Choroid plexus epithelial cell (primary cell): ENCODE results near the gene PLAAT3.
"Not testable (repeated sequence)": the region's sequence is repeated elsewhere in the genome, so short reads cannot be mapped to it uniquely, and the experiment has no call there.

Experiments
- DNase-seq: peaks from one replicate; pipeline ENCODE4 v3.0.0-alpha.2; 2010; ENCODE audit warnings: low read depth
- H3K4me3 ChIP-seq: 2 replicates; pipeline ENCODE4 v1.5.1; 2011; ENCODE audit warnings: low read depth, mild to moderate bottlenecking, control low read depth, low read length, moderate library complexity
- CTCF ChIP-seq: conservative IDR thresholded peaks from 2 replicates; pipeline ENCODE4 v1.5.1; 2011; ENCODE audit warnings: low read depth, mild to moderate bottlenecking, control low read depth, inconsistent platforms, low read length, moderate library complexity

Gene PLAAT3

DNA sequence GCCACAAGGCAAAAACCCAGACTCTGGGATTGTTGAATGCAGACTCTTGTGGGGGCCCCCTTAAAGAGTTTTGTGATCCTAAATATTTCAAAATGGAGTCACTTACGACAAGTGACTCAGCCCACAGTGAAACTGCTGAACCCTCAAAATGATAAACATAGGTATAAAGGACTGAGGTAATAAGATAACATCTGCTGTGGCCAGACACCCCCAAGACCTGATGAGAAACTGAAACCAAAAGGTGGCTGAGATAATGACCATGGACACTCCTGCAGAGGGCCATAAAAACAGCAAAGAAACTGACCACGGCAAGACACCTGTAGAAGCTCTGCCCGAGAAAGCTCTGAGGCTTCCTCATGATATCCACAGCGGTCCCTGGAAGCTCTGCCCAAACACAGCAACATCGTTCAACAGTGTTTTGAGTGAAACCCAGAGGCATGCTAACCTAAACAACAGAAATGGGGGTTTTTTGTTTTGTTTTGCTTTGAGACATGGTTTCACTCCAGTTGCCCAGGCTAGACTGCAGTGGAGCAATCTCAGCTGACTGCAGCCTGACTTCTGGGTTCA, 79.3 kb downstream of the PLAAT3 start:
- H3K4me3 ChIP-seq, result no peak overlapping the region
- DNase-seq, result no peak
- TF ChIP-seq CTCF, result no peak

- H3K4me3 ChIP-seq, result no peak overlapping the region
- no peak for DNase-seq
- no peak for TF ChIP-seq CTCF
Measured at GRCh38 chr11:63534076-63534475, 80.2 kb downstream of the PLAAT3 start.

- DNase-seq, result no peak
- TF ChIP-seq CTCF, result no peak
- H3K4me3 ChIP-seq, result no peak overlapping the region
Measured at GRCh38 chr11:63532799-63533475, 81.3 kb downstream of the PLAAT3 start.

DNA sequence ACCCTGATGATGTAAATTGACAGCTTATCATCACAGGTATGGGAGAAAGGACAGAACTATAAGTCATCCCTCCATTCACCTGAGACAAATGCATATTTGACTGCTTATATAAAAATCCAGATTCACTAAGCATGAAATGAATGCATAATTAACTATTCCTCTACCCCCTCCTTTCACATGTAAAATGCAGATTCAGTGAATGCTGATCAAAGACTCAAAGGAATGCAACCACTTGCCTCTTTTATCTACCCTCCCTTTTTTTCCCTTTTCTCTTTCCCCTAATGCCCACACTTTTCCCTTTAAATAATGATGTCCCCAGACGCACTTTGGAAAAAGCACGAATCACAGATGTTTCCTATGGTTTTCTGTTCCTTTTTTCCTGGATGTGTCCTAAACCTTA, 82.1 kb downstream of the PLAAT3 start:
- no peak overlapping the region for H3K4me3 ChIP-seq
- DNase-seq, result no peak

GRCh38 chr11:63531074-63531792, 83.0 kb downstream of the PLAAT3 start:
- DNase-seq, result peak; percentile 99
- H3K4me3 ChIP-seq, result not testable (repeated sequence)

More for the DNA sequence above, 82.1 kb downstream of the PLAAT3 start:
- TF ChIP-seq CTCF, result no peak

GRCh38 chr11:63530021-63530420, 84.2 kb downstream of the PLAAT3 start:
- TF ChIP-seq CTCF, result no peak
- H3K4me3 ChIP-seq, result no peak overlapping the region
- no peak for DNase-seq

- H3K4me3 ChIP-seq, DNase-seq: not testable (repeated sequence)
Measured at GRCh38 chr11:63529373-63529772, 84.9 kb downstream of the PLAAT3 start.

GRCh38 chr11:63528729-63529278, 85.4 kb downstream of the PLAAT3 start:
- H3K4me3 ChIP-seq, DNase-seq: not testable (repeated sequence)

- not testable (repeated sequence) for DNase-seq, H3K4me3 ChIP-seq
Measured at GRCh38 chr11:63528156-63528555, 86.1 kb downstream of the PLAAT3 start.
